ENCODE data around the gene POFUT2.

The POFUT2 gene

DNA sequence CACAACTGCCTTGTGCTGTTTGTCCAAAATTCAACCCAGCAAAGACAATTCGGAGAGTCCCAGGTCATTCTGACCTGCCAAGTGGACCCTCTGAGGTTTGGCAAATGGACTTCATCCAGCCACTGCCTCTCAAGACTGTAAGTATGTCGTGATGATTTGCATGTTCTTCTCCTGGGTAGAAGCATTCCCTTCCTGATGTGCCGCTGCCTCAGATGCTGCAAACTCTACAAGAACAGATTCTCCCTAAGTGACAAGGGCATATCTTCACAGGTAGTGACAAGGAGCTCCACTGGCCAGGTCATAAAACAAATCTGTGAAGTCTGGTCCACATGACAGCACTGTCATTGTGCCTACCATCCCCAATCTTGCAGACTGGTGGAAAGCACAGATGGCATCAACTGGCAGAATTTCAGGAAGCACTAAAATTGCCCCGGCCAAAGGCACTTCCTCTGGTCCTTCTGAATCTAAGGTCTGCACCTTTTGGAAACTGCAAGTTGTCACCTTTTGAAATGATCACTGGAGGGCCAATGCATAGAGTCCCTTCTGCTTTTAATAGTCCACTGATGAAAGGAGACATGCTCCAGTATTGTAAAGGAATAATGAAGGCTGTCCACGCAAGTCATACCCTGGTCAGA lies 27.4 kb downstream of the POFUT2 start:
- DNase-seq: no peak

DNA sequence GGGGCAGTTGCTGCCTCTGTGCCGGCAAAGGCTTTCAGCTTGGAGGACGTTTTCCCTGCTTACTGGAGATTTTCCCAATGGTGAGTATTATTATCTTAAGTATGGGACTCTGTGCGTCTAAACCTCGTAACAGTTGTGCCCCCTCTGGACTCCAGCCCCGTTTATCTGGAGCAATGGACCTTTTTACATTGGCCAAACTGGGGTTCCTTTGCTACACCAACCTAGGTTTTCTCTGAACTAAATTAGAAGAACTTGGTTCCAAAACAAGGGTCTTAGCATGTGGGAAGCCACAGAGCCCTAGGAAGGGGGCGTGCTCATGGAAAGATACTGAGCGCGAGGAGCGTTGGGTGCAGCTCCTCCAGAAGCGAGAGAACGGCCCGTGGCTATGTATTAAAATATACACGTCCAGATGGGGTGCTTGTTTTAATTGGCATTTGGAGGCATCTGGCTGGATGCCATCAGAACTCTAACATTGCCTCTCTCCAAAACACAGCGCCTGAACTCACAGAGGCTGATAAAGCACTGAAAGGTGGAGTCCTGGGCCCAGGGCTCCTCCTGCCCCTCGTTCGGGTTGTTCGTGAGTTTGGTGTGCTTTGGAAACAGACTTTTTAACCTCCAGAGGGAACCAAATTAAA lies 28.4 kb downstream of the POFUT2 start:
- DNase-seq: no peak

DNA sequence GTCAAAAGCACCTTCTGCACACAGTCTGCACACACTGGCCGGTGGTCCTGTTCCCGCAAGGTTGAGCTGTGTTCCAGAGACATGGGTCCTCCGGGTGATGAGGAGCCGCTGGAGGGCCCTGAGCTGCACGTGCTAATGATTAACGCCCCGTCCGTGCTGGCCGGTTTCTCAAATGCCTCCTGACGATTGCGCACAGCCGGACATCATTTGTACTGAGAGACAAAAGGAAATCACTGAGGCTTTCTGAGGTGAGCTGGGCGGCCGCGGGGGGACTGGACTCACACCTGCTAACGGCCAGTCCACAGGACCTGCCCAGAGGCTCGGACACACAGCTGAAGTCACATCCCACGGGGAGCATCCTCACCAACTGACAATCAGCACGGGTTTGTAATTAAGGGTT lies 29.2 kb downstream of the POFUT2 start:
- no peak for DNase-seq

DNA sequence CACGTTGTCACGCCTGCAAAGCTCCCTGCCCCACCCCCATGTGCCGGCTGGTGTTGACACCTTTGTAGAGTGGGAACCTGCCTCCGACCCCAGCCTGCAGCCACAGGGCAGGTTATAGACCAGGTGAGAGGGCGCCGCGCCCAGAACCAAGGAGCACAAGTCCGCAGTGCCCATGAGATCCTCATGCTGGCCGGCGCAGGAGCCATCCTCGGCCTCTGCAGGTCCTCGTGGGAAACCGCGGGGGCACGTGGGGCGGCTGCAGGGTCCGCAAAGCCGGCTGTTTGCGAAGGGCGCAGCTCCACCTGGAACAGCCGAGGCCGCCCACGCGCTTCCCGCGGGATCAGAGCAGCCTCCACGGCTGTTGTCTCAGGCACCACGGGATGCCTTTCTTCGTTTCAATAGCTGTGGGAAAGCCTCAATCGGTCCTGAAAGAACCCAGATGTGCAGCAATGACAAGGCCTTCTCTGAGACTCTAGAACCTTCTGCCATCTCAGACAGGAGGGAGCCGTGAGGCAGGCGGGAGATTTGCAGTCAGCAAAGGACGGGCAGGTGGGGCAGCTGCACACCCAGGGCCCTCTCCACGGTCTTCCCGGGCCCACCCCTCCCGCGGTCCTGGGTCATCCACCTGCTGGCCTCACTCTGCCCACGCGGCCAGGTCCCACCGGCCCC lies 29.9 kb downstream of the POFUT2 start:
- no peak for DNase-seq

DNA sequence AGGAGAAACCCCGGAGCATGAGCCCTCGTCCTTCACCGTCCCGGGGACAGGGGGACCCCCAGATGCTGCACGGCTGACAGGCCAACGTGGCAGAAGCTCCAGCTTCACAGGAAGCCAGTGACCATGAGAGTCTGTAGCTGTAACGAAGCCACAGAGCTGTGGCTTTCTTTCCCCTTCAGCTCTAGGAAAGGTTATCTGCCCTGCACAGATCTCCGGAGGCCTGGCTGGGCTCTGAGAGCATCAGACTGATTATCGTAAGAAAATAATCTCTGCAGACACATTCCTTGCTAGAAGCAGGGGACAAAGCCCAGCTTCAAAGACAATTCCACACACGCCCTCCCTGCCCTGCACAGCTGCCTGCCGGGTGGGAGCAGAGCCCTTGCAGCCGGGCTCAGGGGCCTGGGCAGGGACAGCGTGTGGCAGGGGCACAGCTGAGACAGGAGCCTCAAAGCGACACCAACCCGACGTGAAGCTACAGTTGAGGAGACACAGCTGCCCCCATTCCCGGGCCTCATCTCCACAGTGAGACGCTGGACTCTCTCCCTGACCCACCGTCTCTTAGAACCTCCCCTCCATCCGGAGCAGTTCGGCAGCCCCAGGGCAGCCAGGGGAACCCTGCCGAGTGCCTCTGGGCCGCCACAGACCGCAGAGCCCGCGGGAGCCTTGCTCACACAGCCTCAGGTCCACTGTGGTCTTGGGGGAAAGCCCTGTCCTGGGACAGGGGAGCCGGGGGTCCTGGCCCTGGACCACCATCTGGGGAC lies 30.6 kb downstream of the POFUT2 start:
- DNase-seq: no peak

DNA sequence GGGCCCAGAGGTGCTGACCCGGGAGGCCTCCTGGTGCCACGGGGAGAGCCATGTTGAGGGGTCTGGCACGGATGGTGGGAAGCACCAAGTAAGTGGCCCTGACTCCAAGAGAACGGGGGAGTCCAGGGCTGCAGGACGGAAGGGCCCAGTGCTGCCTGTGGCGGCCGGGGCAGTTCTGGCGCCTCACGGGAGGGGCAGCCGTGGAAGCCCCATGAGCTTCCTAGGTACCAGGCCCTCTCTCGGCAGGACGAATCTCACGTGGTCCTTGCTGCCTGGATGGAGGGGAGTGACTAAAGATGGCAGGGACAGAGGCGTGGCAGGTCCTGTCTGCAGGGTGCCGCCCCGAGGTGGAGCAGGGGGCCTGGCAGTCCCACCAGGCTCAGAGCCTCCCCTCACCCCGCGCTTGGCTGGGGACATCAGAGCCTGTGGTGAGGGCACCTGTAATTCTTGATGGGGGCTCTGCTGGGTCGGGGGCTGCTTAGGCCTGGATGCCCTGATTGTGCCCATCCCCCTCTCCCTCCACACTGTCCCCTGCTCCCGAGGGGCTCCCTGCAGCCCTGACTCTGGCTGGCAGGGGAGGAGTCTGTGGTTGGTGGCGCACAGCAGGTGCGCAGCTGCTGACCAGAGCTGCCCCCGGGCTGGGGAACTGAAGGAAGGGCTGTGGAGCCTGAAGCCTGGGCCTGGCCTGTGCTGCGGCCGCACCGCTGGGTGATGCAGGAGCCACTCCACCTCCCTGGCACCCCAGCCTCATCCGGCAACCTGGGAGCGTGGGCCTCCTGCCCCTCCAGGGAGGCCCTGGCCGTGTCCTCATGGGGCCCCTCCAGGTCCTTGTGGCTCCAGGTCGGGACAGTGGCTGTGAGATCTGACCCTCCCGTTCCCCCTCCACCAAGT lies 31.4 kb downstream of the POFUT2 start:
- DNase-seq: no peak

DNA sequence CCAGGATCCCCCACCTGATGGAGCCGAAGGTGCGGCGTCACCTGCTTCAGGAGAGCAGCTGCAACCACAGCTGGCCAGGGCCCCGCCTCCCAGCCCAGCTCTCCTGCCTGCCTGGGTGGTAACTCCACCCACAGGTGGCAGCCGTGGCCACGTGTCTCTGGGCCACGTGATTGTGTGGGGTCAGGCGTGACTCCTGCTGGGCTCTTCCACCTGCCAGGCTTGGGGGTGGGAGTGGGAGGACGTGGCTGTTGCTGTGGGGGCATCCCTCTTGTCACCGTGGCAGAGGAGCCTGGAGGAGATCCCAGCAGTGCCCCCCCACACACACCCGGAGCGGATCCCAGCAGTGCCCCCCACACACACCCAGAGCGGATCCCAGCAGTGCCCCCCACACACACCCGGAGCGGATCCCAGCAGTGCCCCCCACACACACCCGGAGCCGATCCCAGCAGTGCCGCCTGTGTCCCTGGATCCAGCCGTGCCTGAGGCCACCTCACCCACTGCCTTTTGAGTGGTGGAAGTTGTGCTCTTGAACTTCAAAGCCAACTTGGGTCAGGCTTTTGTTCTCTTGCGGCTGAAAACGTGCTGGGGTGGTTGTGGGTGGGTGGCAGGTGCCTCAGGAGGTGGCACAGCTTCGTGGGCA lies 32.2 kb downstream of the POFUT2 start:
- DNase-seq: no peak

DNA sequence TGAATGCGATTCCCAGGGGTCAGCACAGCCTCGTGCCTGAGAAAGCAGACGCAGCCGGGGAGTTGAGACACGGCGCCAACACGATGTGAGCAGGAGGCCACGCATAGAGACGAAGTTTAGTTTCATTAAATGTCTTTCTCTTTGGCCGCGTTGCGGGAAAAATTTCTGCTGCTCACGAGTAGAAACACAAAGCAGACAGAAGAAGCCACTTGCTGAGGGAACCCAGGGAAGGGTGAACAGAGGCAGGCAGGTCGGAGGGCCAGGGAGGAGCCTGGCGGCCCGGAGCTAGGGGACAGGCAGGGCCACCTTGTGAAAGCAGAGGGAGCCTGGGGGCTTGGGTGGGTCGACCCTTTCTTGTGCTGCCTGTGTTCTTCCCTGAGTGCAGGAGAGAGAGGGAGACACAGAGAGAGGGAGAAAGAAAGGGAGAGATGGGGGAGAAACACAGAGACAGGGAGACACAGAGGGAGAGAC lies 33.2 kb downstream of the POFUT2 start:
- DNase-seq: no peak

DNA sequence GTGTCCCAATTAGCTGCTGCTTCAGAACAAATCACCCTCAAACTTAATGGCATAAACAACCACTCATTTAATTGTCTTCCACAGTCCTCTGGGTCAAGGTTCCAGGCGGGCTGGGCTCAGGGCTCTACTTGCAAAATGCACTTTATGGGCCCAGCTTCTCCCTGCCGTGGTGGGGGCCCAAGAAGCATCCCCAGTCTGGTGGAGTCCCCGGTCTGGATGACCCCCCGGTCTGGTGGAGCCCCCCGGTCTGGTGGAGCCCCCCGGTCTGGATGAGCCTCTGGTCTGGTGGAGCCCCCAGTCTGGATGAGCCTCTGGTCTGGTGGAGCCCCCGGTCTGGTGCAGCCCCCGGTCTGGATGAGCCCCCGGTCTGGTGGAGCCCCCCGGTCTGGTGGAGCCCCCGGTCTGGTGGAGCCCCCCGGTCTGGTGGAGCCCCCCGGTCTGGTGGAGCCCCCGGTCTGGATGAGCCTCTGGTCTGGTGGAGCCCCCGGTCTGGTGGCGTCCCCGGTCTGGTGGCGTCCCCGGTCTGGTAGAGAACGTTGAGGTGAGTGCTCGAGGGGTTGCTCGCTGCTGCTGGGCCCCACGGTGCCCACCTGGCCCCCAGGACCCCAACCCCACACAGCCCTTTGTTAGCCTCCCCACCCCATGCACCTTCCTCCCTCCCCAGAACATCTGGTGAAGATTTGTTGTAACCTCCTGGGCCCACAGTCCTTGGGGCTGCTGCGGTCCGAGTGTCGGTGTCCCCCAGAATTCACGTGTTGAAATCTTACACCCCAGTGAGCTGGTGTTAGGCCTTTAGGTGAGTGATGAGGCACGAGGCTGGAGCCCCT lies 33.8 kb downstream of the POFUT2 start:
- DNase-seq: no peak

DNA sequence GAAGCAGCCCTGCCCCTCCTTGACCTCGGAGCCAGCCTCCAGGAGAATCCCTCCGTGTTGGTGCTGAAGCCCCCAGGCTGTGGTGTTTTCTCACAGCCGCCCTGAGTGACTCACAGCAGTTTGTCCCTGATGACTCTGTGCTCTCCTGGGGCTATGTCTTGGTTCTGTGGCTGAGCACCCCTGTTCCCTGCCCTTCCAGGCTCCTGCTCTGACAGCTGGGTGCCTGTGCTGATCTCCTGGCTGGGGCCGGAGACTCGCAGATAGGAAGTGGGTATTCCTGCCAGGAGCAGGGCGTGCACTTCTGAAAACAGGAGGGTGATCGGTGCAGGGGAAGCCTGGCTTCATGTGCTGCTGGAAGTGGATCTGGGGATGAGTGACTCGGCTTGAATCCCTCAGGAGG lies 34.5 kb downstream of the POFUT2 start:
- no peak for DNase-seq

DNA sequence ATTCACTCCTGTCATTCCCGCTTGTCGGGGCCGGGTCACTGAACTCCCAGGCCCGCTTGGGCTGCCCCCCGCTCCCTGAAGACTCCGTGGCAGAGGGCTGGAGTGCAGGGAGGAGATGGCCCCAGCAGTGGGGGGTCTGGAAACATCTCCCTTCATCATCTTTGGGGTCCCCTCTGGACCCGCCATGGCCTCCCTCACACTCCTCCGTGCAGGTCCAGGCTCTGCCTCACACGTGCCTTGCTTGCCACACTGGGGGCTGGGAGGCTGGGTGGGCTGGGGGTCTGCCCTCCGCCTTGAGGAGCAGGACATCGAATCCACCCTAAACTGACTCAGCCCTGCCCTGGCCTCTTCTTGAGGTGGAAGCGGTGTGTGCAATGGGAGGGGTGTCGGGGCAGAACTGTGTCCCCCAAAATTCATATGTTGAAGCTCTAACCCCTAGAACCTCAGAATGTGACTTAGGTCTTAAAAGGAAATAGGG lies 35.2 kb downstream of the POFUT2 start:
- DNase-seq: no peak

DNA sequence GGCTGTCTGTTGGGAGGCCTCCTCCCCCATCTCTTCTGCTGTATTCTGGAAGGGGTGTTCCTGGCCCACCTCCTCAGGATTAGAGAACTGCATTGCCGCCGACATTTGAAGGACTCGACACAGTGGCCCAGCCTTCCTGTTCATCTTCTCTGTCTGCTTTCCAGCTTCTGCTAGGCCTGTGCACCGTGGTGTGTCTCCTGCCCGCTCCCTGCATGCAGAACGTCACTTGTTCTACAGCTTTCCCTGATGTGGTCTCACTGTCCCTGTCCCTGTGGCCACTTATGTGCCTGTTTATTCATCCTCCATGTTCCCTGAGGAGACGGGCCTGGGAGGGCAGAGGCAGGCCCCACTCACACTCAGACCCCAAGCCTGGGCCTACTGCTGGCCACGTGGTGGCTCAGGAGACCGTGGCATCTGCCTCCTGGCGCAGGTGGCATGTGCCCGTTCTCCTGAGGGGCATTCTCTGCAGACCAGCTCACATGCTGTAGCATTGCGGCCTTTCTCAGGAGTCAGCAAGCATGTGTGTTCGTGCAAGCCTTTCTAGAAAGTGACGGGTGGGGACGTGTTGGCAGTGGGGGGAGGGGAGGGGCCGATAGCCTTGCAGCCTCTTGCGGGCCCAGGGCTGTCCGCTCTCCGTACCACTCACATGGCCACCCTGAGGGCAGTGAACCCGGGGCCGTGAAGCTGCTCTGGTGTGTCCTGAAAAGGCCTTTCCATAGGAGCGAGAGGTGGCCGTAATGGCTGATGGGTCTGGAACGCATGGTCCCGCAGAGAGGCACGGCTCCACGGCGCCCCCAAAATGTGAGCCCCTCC lies 35.9 kb downstream of the POFUT2 start:
- no peak for DNase-seq

DNA sequence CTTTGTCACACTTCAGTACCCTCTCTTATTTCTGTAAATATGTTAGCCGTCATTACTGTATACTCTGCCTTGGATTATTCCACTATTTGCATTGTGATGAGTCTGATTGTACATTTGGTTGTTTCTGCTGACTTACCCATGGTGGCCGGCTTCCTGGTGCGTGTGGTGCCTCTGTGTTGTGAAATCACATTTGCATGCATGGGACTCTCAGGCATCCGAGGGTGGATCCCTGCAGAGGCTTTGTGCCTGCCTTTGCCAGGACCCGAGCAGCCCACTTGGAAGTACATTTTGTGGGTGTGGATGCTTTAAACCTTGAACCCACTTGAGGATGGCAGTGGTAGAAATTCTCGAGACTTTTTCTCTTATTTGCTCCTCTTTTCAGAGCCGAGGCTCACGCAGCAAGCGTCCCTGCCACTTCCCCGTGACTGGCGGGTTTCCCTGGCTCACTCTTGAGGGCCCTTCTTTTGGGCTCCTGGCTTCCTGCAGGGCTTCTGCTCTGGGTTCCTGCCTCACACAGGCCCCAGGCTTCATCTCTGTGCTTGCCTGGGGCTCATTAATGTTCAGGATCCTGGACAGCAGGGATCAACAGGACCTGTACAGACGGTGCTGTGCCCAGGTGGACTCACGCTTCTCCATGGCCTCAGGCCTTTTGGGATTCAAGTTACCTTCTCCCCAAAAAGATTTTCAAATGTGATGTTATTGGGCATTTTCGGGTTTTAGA lies 36.6 kb downstream of the POFUT2 start:
- no peak for DNase-seq

DNA sequence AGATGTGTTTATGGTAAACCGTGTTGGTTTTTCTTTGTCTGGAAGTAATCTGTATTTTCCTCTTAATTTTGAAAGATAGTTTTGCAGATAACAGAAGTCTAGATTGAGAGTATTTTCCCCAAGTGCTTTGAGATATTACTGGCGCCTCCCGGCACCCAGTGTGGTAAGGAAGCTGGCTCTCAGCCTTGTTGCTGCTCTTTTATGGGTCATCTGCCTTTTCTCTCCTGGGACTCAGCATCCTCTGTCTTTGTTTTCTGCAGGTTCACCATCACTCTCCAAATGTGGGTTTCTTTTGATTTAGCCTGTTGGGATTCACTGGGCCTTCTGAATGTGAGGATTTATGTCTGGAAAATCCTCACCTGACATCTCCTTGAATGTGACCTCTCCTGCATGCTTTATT lies 37.4 kb downstream of the POFUT2 start:
- DNase-seq: no peak

DNA sequence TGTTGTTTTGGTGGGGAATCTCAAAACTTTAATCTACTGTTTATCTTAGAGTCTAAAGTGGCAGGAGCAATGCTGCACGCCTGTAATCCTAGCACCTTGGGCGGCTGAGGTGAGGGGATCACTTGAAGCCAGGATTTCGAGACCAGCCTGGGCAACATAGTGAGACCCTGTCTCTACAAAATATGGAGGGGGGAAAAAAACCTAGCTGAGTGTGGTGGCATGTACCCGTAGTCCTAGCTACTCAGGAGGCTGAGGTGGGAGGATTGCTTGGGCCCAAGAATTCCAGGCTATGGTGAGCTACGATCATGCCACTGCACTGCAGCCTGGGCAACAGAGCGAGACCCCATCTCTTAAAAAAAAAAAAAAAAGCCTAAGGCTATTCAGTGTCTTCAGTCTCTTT lies 38.1 kb downstream of the POFUT2 start:
- DNase-seq: no peak

DNA sequence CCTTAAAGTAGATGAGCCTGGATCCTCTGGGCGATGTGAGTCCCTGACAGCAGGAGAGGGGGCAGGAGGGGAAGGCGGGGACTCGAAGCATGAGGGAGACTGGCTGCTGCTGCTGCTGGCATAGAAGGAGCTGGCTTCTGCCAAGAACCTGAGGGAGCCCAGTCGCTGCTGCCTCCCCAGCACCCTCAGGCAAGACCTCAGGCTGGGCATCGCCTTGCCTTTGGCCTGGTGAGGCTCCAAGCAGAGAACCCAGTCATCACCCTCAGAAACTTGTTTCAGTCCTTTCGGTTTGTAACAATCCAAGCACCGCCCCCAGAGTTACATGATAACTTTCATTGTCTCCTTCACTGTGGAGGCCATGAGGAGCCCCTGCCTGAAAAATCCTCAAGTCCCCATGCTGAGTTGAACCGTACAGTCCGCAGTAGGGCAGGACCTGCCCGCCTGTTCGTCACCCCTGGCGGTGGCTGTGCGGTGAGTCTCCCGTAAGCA lies 38.8 kb downstream of the POFUT2 start:
- DNase-seq: no peak

DNA sequence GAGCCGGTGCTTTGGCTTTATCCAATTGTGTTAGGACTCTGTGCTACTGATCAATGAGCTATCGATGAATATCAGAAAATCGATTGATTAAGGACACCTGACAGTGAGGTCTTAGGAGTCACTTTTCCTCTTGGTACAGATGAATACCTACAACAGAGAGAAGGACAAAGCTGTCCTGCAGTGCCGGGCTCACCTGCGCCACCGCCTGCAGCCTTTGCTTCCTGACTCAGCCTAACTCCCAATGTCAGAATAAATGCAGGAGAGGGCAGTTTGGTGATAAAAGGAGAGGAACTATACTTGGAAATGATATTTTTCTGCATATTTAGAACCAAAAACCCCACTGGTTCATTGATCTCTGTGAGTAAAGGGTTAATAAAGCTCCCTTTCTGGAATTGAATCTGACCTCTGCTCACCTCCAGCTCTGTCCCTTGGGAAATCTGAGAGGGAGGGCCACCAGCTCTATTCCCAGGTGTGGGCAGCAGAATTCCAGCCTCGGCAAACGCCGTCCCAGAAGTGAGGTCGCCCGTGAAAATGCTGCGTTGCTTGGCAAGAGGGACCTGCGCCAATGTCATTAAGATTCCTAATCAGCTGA lies 39.3 kb downstream of the POFUT2 start:
- no peak for DNase-seq

DNA sequence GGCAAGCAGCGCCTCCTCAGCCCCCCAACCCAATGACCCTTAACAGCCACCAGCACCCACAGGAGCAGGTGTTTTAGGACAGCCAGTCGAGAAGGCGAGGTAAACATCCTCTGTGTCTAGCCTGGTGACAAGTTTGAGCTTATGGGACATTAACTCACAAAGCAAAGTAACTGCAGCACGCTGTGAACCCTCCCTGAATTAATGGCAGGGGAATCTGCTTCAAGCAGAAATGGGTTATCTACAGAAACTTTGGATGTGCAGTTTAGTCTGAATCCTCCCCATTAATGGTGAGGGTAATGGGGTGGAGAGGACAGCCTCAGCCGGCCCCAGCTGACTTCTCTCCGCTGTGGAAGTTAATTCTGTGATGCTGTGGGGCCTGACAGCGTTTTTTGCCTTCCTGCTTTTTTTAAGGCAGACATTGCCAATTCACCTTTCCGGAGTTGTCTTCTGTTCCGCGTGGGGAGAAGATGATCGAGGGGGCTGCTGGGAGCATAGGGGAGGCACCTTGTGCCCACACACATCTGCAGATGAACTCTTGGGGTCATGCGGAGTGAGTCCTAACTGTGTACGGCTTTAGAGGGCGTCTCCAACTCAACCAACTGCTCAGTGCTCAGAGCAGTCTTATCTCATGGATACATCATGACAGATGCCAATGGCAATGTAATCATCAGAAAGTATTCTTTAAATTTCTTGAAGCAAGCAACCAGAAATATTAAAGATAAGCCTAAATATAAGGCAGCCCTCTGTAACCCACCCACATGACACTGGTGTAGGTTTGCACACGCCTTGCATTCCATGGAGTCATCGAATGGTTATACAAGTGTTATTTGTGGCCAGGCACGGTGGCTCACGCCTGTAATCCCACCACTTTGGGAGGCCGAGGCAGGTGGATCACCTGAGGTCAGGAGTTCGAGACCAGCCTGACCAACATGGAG lies 41.0 kb downstream of the POFUT2 start:
- no peak for DNase-seq
